SHP77 (cell line): ENCODE data around the gene TBC1D4.

Source experiments
- DNase-seq, 2 experiments: peaks; one replicate each; lab custom pipeline; 2025; lab: John Stamatoyannopoulos, UW

Gene TBC1D4

DNA sequence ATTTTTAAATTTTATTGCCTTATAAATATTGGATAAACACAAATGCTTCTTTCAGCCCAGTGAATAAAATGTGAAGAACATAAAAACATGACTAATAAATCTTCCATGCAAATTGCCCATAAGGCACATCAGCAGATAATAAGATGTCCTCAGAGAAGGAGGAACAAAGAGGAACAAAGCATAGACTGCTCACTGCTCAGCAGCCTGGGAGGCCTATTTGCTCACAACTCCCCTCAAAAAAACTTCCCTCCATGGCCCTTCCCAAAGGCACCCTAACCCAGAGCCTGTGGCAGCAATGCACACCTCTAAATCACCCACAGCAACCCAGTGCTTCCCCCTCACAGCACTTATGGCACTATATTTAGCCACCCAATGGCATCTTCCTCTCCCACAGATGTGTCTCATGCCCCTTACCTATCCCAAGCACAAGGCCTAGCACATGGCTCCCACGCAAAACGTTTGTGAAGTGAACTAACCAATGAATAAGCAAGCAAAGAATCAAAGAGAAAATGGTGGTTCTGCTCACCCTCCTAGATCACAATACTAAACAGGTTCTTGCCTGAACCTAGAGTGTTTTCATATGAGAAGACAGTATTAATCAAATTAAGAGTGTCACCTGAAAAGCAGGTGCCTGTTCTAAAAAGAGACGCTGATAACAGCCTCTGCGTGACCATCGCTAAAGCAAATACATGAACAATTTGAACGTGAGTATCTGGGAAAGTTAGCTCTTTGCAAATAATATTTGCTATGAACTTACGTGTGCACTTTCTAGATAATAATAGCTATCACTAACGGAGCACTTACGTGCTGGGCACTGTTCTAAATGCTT lies 96.9 kb downstream of the TBC1D4 start:
- DNase-seq: peak; percentile 35 to 40

DNA sequence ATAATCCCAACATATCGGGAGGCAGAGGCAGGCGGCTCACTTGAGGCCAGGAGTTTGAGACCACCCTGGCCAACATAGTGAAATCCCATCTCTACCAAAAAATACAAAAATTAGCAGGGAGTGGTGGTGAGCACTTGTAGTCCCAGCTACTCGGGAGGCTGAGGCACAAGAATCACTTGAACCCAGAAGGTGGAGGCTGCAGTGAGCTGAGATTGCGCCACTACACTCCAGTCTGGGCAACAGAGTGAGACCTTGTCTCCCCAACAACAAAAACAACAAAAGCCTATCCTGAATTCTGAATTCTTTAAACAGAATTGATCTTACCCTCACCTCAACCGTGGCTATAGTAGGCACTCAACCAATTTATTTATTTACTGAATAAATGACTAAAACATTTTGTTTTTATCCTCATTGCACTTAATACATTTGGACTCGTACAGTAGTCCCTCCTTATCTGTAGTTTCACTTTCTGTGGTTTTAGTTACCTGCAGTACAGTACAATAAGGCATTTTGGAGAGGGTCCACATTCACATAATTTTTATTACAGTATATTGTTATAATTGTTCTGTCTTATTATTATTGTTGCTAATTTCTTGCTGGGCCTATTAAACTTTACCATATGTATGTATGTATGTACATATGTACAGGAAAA lies 98.8 kb downstream of the TBC1D4 start:
- DNase-seq: no peak

DNA sequence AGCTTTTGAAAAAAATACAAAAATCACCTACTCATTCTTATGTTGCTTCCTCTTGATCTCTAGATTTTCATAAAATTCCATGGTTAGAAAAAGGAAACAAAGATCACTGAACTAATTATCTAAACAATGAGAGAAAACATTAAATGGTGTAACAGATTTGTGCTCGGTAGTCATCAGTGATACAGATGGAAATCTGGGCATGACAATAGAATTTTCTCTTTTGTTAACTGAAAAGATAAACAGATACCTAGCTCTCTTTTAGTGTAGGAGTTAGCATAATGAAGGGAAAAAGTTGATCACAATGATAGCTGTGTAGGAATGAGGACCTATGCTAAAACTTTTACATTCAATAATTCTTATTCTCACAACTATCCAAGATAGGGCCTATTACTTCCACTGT lies 103.7 kb downstream of the TBC1D4 start:
- no peak for DNase-seq

DNA sequence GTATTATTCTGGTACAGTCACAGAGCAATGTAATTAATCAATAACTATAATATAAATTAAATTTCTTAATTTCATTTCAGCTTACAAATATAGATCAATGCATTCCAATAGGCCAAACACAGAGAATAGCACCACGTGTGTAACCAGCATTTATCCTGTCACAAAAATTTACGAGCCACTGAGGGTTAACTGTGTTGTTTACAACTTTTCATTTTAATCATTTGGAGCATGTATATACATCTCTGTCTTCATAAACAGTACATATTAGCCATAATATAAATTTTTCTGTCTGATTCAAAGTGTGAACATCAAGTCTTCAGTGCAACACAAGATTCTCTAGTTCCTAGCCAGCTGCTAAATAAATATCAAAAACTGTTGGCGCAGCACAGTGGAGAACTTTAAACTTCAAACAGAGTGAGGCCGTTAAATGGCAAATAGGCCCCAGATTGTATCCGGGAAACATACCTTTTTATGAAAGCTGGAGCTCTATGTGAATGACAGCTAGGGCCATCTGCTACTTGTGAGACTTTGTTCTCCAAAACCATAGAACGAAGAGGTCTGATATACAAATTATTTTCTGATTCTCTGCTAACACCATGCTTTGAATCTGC lies 105.1 kb downstream of the TBC1D4 start:
- no peak for DNase-seq

DNA sequence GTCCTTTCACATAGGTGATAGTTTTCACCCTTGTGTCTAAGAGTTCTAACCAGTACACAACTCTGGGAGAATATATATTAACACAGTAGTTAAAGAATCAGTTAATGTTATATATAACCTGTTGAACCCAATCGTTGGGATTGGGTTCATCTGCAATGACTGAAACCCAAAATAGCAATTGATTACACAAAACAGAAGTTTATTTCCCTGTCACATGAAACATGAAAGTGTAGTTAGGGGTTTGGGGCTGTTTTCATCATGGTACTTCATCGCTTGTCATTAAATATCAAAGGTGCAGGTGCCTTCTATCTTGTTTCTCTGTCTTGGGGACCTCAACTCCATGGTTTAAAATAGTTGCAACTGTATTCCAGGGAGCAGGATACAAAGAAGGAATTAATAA lies 106.6 kb downstream of the TBC1D4 start:
- DNase-seq: no peak

DNA sequence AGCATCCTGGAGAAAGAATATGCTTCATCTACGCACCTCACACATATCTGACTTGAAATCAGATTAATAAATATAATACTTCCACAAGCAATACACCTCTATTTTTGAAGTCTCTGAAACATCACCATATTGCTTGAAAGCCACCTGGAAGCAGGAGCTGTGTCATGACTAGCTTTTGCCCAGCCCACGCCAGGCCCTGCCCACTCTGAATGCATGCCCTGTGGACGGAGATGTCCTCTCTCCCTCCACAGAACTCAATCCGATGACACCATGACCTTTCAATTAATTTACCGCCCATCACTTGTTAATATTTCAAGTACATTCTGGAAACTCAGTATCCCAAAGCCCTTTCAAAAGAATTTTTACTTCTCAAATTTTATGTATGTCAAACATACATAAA lies 108.0 kb downstream of the TBC1D4 start:
- DNase-seq: no peak

DNA sequence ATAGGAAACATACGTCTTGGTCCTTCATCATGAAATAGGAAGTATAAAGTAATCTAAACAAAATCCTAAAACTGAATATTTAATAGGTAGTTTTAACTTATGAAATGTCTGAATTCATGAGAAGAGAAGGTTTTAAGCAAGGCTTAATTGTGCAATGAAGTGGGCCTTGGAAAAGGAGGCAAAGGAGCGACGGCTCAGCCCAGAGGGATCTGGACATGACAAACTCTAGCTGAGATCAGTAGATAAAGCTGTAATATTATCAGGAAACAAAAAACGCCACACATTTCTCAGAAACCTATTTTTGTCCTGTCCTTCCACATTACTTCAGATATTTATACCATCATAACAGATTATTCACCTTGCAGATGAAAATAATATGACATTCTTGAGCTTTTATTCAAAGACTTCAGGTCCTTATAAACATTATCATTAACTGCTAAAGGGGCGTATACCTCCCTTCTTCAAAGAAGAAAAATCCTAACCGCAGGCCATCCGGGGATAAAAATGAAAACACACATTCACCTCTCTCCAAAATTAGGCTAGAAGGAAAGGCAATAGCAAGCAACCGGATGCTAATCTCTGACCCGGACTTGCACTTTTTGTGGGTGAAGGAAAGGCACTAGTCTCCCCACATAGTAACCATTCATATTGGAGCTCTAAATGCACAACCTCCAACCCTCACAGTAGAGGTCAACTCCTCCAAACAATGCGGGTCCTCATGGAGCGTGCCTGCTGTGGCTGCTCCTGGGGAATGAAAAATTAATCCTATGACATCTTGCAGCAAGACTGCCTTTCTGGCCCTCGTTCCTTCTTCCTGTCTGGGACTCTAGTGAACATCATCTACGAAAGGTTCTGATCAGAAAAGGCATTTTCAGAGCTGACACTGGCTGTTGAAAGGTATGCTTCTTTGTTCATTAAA lies 108.8 kb downstream of the TBC1D4 start:
- no peak for DNase-seq

DNA sequence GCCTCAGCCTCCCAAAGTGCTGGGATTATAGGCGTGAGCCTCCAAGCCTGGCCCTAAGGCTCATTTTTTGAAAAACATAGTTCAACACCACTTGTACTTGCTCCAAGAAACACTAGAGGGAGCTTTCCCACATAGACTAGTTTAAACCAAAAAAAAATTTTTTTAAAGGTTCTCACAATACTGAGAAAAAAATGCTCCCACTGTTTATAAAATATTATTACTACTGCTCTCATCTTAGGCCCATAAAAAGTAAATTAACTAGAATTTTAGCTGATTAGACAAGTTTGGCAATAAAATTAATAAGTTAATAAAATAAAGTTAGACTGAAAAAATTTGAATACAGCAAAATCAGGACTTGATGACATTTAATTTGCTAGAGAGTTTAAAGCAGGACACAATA lies 109.5 kb downstream of the TBC1D4 start:
- DNase-seq: peak; percentile 30 to 33

DNA sequence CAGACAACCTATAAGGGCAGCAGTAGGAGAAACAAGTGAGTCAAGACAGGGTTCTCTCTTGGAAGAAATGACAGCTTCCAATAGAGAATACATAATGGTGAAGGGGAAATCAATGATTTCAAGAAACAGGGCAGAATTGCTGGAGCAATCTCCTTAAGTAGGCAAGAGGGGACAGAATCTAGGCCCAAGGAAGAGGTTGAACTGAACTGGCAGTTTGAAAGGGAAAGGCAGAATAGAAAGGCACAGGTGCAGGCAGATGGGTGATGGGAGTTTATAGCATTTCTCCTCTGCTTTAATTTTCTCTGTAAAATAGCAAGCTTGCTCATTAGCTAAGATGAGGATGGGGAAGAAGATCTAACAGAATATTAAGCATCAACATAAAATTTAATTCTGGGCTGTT lies 110.8 kb downstream of the TBC1D4 start:
- no peak for DNase-seq

DNA sequence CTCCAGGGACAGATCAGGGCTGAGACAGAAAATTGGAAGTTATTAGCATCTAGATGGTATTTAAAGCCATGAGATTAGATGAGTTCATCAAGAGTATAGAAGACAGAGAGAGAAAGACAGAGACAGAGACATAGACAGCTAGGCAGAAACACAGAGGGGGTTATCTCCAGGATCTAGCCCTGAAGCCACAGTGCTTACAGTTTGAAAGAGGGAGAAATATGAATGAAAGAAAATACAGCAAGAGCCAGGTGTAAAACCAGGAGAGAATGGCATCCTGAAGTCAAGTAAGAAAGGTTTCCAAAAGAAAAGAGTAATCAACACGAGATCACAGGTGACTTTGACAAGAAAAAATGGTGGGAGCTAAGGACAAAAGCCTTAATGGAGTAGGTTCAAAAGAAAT lies 111.2 kb downstream of the TBC1D4 start:
- DNase-seq: no peak

DNA sequence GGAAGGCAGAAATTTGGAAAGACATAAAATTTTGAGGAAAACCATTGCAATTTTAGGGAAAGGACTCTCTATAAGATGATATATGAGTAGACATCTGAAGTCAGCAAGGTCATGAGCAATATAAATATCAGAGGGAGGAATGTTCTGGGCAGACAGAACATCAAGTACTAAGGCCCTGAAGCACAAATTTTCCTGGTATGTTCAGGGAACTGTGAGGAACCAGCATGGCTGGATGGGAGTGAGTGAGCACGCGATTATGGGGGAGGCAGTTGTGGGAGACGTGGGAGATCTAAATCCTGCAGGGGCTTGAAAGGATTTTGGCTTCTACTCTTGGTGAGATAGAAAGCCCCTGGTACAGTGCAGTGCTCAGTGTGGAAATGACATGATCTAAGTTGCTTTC lies 112.0 kb downstream of the TBC1D4 start:
- DNase-seq: no peak

DNA sequence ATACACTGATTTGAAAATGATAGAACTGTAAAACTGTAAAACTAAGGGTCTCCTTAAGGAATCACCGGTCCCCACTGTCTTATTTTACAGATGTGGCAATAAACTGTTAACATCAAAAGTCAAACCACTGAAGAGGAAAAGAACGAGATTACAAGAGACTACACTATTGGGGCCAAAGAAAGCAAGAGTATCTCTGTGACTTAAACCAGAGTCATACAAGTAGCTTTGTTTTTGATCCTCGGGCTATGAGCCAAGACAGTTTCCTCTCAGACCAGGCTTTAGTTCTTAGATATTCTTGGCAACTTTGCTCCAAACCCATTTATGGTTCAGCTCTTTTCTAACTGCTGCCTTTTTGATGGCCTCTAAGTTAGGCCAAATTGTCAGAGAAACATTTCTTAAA lies 113.8 kb downstream of the TBC1D4 start:
- DNase-seq: no peak

DNA sequence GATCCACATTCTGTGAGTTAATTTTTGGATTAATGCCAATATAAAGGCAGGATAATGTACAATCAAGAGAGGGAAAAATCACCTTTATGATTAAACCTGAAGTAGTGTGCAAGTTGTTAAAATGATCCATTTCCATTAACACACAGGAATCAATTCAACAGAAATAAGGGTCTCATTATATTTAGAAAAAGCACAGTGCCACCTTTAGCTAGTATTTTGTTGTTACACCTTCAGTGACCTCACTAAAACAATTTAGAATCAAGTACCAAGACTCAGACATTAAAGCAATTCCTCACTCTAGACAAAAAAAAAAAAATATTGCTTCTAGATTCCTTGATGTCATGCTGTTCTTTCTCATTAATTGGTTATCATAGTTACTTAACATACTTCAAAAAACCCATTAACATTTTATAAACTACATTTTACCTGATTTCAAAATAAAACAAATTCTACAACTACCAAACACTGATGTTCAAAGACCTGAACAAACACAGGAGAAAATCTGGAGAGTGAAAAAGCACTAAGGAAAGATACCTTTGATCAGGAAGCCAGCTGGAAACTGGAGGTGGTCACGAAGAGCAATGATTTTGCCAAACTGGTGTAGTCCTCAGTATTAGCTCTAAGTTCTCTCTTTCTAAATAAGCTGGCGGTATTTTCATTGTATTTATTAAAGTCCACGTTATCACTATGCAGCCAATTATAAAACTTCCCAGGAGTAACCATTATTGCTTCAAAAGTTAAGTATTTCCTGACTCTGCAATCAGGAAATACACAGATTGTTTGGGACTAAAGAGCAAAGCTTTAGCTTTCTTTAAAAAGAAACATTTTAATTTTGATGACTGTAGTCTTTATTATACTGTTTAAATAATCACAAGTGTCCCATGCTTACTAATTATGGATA lies 115.3 kb downstream of the TBC1D4 start:
- no peak for DNase-seq

DNA sequence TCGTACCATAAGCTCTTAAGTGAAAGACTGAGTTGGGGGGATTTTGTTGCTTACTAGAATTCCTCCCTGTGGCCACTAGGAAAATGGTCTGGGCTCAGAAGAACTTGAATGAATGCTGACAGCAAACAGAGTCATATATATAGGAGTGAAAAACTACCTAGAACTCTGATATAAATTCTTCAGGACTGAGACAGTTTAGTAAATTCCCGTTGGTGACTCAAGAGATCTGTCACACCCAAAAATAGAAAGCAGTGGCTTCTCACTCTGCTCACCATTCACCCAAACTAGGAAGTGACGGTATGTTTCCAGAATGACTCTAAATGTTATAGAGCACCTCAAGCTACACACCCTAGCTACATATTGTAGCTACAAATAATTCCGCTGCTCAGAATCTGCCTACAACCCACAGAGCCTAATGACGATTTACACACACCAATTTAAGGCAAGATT lies 116.2 kb downstream of the TBC1D4 start:
- DNase-seq: no peak

DNA sequence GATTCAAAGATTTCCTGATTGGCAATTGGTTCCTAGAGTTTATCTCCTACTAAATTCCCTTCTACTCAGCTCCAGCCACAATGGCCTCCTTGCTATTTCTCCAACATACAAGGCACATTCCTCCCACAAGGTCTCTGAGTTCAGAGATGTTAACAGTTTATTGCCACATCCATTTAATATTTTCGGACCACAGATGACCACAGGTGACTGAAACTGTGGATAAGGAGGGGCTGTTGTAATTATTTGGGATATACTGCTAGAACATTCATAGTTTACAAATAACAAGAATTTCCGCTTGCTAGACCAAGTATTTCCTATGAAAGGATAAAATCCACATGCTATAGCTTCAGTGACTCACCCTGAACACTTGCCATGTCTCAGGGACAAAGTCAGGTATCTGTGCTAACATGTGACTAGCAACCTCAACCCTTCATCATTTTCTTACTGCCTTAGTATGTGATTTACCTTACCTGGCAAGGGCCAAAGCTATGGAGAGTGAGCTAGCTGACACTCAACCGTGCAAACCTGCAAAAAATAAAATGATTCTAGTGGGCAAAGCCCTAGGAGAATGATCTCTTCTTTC lies 117.7 kb downstream of the TBC1D4 start:
- DNase-seq: no peak

DNA sequence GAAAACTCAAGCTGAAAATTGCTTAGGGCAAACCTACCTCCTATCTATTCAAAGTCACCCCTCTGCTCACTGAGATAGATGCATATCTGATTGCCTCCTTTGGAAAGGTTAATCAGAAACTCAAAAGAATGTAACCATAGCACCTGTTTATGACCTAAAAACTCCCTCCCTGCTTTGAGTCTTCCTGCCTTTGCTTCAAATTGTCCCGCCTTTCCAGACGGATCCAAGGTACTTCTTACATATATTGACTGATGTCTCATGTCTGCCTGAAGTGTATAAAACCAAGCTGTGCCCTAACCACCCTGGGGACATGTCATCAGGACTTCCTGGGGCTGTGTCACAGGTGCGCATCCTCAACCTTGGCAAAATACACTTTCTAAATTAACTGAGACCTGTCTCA lies 118.6 kb downstream of the TBC1D4 start:
- DNase-seq: no peak

DNA sequence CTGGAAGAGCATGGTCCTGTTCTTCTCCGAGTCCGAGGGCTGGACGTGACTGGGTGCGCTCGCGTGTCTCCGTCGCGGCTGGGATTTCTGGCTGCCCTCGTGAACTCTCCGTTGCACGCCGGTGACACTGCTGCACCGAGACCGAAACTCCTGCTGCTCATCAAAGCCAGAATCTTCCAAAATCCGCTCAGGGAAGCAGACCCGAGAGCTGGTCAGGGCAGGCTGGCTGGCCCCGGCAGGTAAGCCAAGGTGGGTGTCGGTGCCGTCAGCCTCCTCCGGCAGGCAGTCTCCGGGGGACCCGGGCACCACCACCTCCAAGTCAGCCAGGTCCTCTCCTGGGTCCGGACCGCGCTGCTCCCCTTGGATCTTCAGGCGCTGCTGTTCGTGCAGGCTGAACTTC lies 119.9 kb downstream of the TBC1D4 start:
- no peak for DNase-seq

DNA sequence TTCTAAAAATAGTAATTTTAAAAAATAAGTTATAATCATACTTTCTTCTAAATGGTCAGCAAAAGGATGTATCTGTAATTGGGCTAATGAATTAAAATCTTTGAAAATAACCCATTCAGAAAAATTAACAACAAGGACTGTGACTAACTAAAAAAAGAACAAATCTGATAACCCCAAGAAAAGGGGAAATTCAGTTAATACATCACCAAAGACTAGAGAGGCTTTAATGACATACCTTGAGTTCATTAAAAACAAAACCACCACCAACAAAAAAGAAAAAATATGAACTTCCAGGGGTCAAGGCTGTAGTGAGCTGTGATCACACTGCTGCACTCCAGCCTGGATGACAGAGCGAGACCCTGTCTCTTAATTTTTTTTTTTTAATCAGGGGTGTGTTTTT lies 121.8 kb downstream of the TBC1D4 start:
- DNase-seq: no peak

DNA sequence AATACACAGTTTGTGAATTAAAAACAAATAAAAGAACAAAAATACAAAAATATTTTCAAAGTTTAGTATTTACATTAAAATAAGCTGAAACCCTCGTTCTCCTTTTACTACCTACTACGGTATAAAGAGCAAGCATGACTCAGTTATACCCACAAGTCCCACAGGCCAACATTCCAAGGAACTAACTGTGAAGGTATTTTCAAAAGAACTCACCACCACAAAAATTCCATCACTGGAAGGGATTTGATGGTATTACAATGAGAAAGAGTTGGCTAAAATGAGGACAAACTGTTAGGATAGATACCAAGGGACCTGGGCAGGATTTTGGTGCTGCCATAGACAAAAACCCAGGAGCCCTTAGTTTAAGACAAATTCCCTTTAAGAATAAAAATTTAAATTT lies 122.7 kb downstream of the TBC1D4 start:
- DNase-seq: no peak

DNA sequence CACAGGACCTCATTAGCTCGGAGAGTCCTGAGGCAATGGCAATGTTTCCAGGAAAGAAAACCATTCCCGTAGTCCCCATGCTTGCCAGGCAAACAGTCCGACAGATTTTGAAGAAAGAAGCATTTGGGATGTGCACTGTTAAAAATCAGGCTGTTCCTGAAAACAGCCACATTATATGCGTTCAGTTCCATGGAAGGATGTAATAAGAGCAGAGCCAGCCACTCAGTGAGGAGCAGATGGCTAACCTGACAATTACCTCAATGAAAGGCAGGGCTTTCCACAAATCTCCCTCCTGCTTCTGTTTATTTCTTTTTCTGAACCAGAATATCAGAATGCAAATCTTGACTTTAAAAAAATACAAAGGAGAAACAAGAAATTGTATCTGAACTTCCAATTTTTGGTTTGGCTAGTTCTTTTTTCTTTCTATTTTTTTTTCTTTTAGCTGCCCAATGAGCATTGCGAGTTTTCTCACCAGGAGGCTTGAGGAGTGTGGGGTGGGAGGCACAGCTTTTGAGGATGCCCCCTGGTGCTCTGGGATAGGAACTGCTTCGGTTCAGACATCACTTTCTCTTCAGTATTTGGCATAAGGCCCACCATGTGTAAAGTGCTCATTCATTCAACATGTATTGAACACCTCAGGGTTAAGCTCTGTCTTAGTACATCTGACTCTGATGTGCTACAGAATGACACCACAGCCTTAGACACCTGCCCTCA lies 124.2 kb downstream of the TBC1D4 start:
- peak; percentile 38 to 49 for DNase-seq
